Trophoblast cell (in vitro differentiated cells and primary cell): ENCODE results near the gene PPBP.

Experiments used
- DNase-seq, 2 donors: peaks; one replicate each; pipeline ENCODE4 v3.0.0-alpha.2; 2016
- H2AFZ ChIP-seq: 2 replicates; pipeline ENCODE4 v1.6.1; 2013; ENCODE audit warnings: low read length, moderate library complexity, mild to moderate bottlenecking; ENCODE audit not compliant: insufficient read depth, poor library complexity
- H2AK5ac ChIP-seq: 2 replicates; pipeline ENCODE4 v1.6.1; 2013; ENCODE audit warnings: mild to moderate bottlenecking, low read length
- H2BK120ac ChIP-seq: 2 replicates; pipeline ENCODE4 v1.6.1; 2013; ENCODE audit warnings: low read length, mild to moderate bottlenecking, moderate library complexity; ENCODE audit not compliant: insufficient read depth, poor library complexity
- H2BK12ac ChIP-seq: 2 replicates; pipeline ENCODE4 v1.6.1; 2013; ENCODE audit warnings: mild to moderate bottlenecking, low read length, moderate library complexity
- H2BK5ac ChIP-seq: 2 replicates; pipeline ENCODE4 v1.6.1; 2013; ENCODE audit warnings: low read length, low read depth, moderate library complexity, mild to moderate bottlenecking; ENCODE audit not compliant: poor library complexity
- H3K14ac ChIP-seq: 2 replicates; pipeline ENCODE4 v1.6.1; 2013; ENCODE audit warnings: mild to moderate bottlenecking, low read length
- H3K18ac ChIP-seq: 2 replicates; pipeline ENCODE4 v1.6.1; 2013; ENCODE audit warnings: mild to moderate bottlenecking, low read length
- H3K23ac ChIP-seq: 2 replicates; pipeline ENCODE4 v1.6.1; 2013; ENCODE audit warnings: low read length
- H3K27ac ChIP-seq: 2 replicates; pipeline ENCODE4 v1.5.1; 2013; ENCODE audit warnings: low read depth, mild to moderate bottlenecking, inconsistent platforms, low read length, moderate library complexity
- H3K27me3 ChIP-seq: 2 replicates; pipeline ENCODE4 v1.6.1; 2013; ENCODE audit warnings: inconsistent platforms, mild to moderate bottlenecking, low read length, moderate library complexity; ENCODE audit not compliant: insufficient read depth
- H3K36me3 ChIP-seq, 2 experiments: 1 replicate in 1 of 2; 2 replicates in 1 of 2; pipeline ENCODE4 v1.6.1; 2013; ENCODE audit warnings: low read length in 2 of 2, mild to moderate bottlenecking in 2 of 2, moderate library complexity in 1 of 2; ENCODE audit not compliant: insufficient read depth in 2 of 2, control insufficient read depth in 1 of 2
- H3K4ac ChIP-seq: 2 replicates; pipeline ENCODE4 v1.6.1; 2013; ENCODE audit warnings: low read depth, mild to moderate bottlenecking, low read length, moderate library complexity
- H3K4me1 ChIP-seq, 2 experiments: 1 replicate in 1 of 2; 2 replicates in 1 of 2; pipeline ENCODE4 v1.6.1; 2013; ENCODE audit warnings: low read length in 2 of 2, mild to moderate bottlenecking in 2 of 2, moderate library complexity in 1 of 2; ENCODE audit not compliant: insufficient read depth in 2 of 2, control insufficient read depth in 1 of 2
- H3K4me2 ChIP-seq: 2 replicates; pipeline ENCODE4 v1.6.1; 2013; ENCODE audit warnings: inconsistent platforms, mild to moderate bottlenecking, low read length, moderate library complexity
- H3K4me3 ChIP-seq: 2 replicates; pipeline ENCODE4 v1.5.1; 2013; ENCODE audit warnings: mild to moderate bottlenecking, low read depth, low read length, inconsistent platforms
- H3K79me1 ChIP-seq: one replicate; pipeline ENCODE4 v1.6.1; 2013; ENCODE audit warnings: low read length
- H3K79me2 ChIP-seq: 2 replicates; pipeline ENCODE4 v1.6.1; 2013; ENCODE audit warnings: low read length, mild to moderate bottlenecking; ENCODE audit not compliant: control insufficient read depth, insufficient read depth, poor library complexity
- H3K9ac ChIP-seq: 2 replicates; pipeline ENCODE4 v1.6.1; 2013; ENCODE audit warnings: mild to moderate bottlenecking, low read length
- H3K9me3 ChIP-seq: 2 replicates; pipeline ENCODE4 v1.6.1; 2013; ENCODE audit warnings: low read depth, mild to moderate bottlenecking, control low read depth, inconsistent platforms, low read length; ENCODE audit not compliant: insufficient read depth
- H4K12ac ChIP-seq: 2 replicates; pipeline ENCODE4 v1.6.1; 2013; ENCODE audit warnings: low read depth, mild to moderate bottlenecking, low read length, moderate library complexity
- H4K8ac ChIP-seq: 2 replicates; pipeline ENCODE4 v1.6.1; 2013; ENCODE audit warnings: low read depth, mild to moderate bottlenecking, low read length, moderate library complexity
- H4K91ac ChIP-seq: one replicate; pipeline ENCODE4 v1.6.1; 2013; ENCODE audit warnings: low read depth, mild to moderate bottlenecking, low read length, moderate library complexity
- WGBS: extraction: QIAGEN DNeasy Blood & Tissue Kit; methylation state at CpG from one replicate; pipeline ENCODE4 v1.1.7; 2013; ENCODE audit warnings: missing lambda C conversion rate; ENCODE audit not compliant: insufficient read length, insufficient coverage; ENCODE audit errors: extremely low coverage; 5-methylcytosine and 5-hydroxymethylcytosine counted together

Gene PPBP

DNA sequence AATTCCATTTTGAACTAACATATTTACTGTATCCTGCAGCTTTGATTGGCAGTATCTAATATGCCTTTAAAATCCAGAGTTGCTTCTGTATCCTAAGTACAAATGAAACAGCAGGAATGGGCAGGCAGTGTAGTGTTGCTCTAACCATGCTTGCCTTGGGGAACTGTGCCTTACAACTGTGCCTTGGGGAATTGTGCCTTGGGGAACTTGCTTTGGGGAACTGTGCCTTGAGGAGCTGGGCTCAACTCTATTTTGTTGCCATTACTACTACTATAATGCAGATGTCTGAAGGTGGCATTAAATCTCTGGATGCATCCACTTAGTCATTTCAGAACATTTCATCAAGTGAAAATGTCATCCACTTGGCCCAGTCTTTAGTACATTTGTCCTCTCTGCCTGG, 43.6 kb upstream of the PPBP start:
- no peak overlapping the region for H3K4me2 ChIP-seq
- H2AFZ ChIP-seq, result no peak overlapping the region
- no peaks in the 10 kb centered on the region for H3K4me1 ChIP-seq
- H2BK120ac ChIP-seq, result no peak overlapping the region
- H3K14ac ChIP-seq, result no peak overlapping the region
- H2BK12ac ChIP-seq, result no peak overlapping the region
- H3K9me3 ChIP-seq, result no peaks in the 10 kb centered on the region
- H4K8ac ChIP-seq, result no peak overlapping the region
- no peak overlapping the region for H3K9ac ChIP-seq
- H3K79me1 ChIP-seq, result no peaks in the 10 kb centered on the region
- no peak overlapping the region for H2BK5ac ChIP-seq
- H4K12ac ChIP-seq, result no peak overlapping the region
- no peak overlapping the region for H4K91ac ChIP-seq
- H3K4me3 ChIP-seq, result no peak overlapping the region
- no peak overlapping the region for H3K4ac ChIP-seq
- no peaks in the 10 kb centered on the region for H3K36me3 ChIP-seq
- H3K27ac ChIP-seq, result no peak overlapping the region
- H3K18ac ChIP-seq, result no peak overlapping the region
- no peak overlapping the region for H2AK5ac ChIP-seq
- no peaks in the 10 kb centered on the region for H3K27me3 ChIP-seq
- H3K23ac ChIP-seq, result no peak overlapping the region
- DNase-seq, result no peak
- H3K79me2 ChIP-seq, result no peaks in the 10 kb centered on the region

GRCh38 chr4:74030285-74030684, 42.3 kb upstream of the PPBP start:
- H3K18ac ChIP-seq, result no peak overlapping the region
- no peak overlapping the region for H3K4me3 ChIP-seq
- no peak overlapping the region for H3K9ac ChIP-seq
- no peak overlapping the region for H2BK120ac ChIP-seq
- DNase-seq, result no peak
- no peak overlapping the region for H3K4ac ChIP-seq
- no peaks in the 10 kb centered on the region for H3K79me1 ChIP-seq
- no peak overlapping the region for H2BK12ac ChIP-seq
- H3K23ac ChIP-seq, result no peak overlapping the region
- H3K79me2 ChIP-seq, result no peaks in the 10 kb centered on the region
- H4K91ac ChIP-seq, result no peak overlapping the region
- H2AFZ ChIP-seq, result no peak overlapping the region
- H3K14ac ChIP-seq, result no peak overlapping the region
- no peaks in the 10 kb centered on the region for H3K27me3 ChIP-seq
- no peaks in the 10 kb centered on the region for H3K9me3 ChIP-seq
- H3K36me3 ChIP-seq, result no peaks in the 10 kb centered on the region
- no peak overlapping the region for H2AK5ac ChIP-seq
- H3K4me1 ChIP-seq, result no peaks in the 10 kb centered on the region
- H3K4me2 ChIP-seq, result no peak overlapping the region
- H4K12ac ChIP-seq, result no peak overlapping the region
- no peak overlapping the region for H4K8ac ChIP-seq
- no peak overlapping the region for H2BK5ac ChIP-seq
- H3K27ac ChIP-seq, result no peak overlapping the region

DNA sequence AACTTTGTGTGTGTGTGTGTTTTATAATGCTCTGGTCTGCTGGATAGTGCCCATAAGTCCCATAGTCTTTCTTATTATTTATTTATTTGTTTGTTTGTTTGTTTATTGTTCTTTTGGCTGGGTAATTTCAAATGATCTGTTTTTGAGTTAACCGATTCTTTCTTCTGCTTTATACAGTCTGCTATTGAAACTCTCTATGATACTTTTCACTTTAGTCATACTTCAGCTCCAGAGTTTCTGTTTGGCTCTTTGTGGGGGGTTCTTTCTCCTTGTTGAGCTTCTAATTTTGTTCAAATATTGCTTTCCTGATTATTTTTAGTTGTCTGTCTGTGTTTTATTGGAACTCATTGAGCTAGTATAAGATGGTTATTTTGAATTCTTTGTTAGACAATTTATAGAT, 40.5 kb upstream of the PPBP start:
- no peak overlapping the region for H2BK12ac ChIP-seq
- no peak for DNase-seq
- no peaks in the 10 kb centered on the region for H3K36me3 ChIP-seq
- no peak overlapping the region for H3K4me3 ChIP-seq
- no peaks in the 10 kb centered on the region for H3K79me1 ChIP-seq
- H2BK5ac ChIP-seq, result no peak overlapping the region
- no peak overlapping the region for H2BK120ac ChIP-seq
- H3K23ac ChIP-seq, result no peak overlapping the region
- no peak overlapping the region for H3K14ac ChIP-seq
- no CpG with 5 or more reads among the region's 1 CpG for WGBS
- H3K4me1 ChIP-seq, result no peaks in the 10 kb centered on the region
- H4K12ac ChIP-seq, result no peak overlapping the region
- no peak overlapping the region for H3K4me2 ChIP-seq
- H4K91ac ChIP-seq, result no peak overlapping the region
- H2AFZ ChIP-seq, result no peak overlapping the region
- no peak overlapping the region for H2AK5ac ChIP-seq
- H3K9ac ChIP-seq, result no peak overlapping the region
- H3K79me2 ChIP-seq, result no peaks in the 10 kb centered on the region
- H3K27me3 ChIP-seq, result no peaks in the 10 kb centered on the region
- no peak overlapping the region for H3K18ac ChIP-seq
- no peak overlapping the region for H3K27ac ChIP-seq
- no peak overlapping the region for H4K8ac ChIP-seq
- H3K4ac ChIP-seq, result no peak overlapping the region
- H3K9me3 ChIP-seq, result no peaks in the 10 kb centered on the region

- Histone ChIP-seq H3K79me1 (no peaks in the 10 kb centered on the region), H2AFZ (no peak overlapping the region), H3K4me3 (no peak overlapping the region), H3K4ac (no peak overlapping the region), H2AK5ac (no peak overlapping the region), H3K14ac (no peak overlapping the region), H3K9ac (no peak overlapping the region), H2BK5ac (no peak overlapping the region), H4K12ac (no peak overlapping the region), H2BK120ac (no peak overlapping the region), H3K9me3 (no peaks in the 10 kb centered on the region), H3K4me2 (no peak overlapping the region), H3K79me2 (no peaks in the 10 kb centered on the region), H3K36me3 (no peaks in the 10 kb centered on the region), H2BK12ac (no peak overlapping the region), H4K91ac (no peak overlapping the region), H3K4me1 (no peaks in the 10 kb centered on the region), H3K18ac (no peak overlapping the region), H4K8ac (no peak overlapping the region), H3K27me3 (no peaks in the 10 kb centered on the region), H3K27ac (no peak overlapping the region), H3K23ac (no peak overlapping the region)
- WGBS, result no CpG with 5 or more reads among the region's 2 CpGs
- no peak for DNase-seq
Measured at GRCh38 chr4:74023709-74024108, 35.7 kb upstream of the PPBP start.

DNA sequence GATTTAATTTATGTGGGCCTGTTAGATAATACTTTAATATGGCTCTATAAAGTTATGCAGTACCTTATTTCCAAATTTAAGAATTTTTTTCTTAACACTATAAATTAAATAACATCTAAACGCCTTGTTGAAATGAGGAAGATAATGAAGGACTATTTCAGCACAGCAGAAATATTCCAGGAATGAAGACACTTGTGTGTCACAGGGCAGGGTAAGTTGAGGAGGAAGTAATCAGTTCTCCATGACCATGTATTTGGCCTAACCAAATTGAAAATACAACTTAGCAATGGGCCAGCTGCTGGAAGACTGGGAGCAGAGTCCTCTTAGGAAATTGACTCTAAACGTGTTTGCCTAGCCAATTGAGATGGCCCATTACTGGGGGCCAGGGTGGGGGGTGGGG, 33.6 kb upstream of the PPBP start:
- Histone ChIP-seq H3K9ac (no peak overlapping the region), H3K18ac (no peak overlapping the region), H3K36me3 (no peaks in the 10 kb centered on the region), H3K79me1 (no peaks in the 10 kb centered on the region), H3K4ac (no peak overlapping the region), H3K4me1 (no peaks in the 10 kb centered on the region), H4K12ac (no peak overlapping the region), H3K9me3 (no peaks in the 10 kb centered on the region), H3K23ac (no peak overlapping the region), H2BK5ac (no peak overlapping the region), H2AK5ac (no peak overlapping the region), H2AFZ (no peak overlapping the region), H2BK120ac (no peak overlapping the region), H3K14ac (no peak overlapping the region), H3K4me3 (no peak overlapping the region), H2BK12ac (no peak overlapping the region), H4K91ac (no peak overlapping the region), H3K79me2 (no peaks in the 10 kb centered on the region), H3K4me2 (no peak overlapping the region), H3K27me3 (no peaks in the 10 kb centered on the region), H3K27ac (no peak overlapping the region), H4K8ac (no peak overlapping the region)
- no CpG with 5 or more reads among the region's 2 CpGs for WGBS
- peak in 1 of 2 donors; percentile 22 for DNase-seq
